ENCODE results near the gene PLEKHG3. TPM values are rescaled to one million over a fixed set of nuclear protein-coding genes. Genes with fewer than 3 reads are reported as not detected.
A peak's percentile ranks its signal among the peaks of the same experiment; 100 is the strongest.

Gene PLEKHG3
- total RNA-seq, 4 donors from 2014 or later = 33.3 to 73.9 (median 63.1) TPM

DNA sequence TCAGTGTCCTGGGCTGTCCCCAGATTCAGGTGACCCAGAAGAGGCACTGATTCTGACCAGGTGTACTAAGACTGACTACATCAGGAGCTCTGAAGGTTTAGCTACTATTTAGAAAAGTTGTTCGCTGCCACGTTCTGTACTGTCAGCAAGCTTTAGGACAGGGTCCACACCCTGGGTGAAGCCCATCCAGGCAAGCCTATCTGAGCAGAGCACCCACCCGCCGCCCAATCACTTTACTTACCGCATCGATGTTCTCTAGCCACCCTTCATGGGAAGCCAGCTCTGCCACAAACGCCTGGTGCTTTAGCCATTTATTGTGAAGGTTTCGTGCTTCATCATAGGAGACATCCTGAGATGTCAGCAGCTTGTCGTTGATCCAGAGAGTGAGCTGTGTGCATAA lies 79.8 kb downstream of the PLEKHG3 start:
- 97 to 98% methylated on average over 9 of the region's 9 CpGs for WGBS, 2 donors
- Histone ChIP-seq H3K27me3 (no peaks in the 10 kb centered on the region), H3K4me1 (no peaks in the 10 kb centered on the region), H3K4me3 (no peak overlapping the region), H3K36me3 (no peaks in the 10 kb centered on the region), H3K27ac (no peak overlapping the region), H3K9me3 (no peaks in the 10 kb centered on the region)
- no peak for DNase-seq (ENCODE audit: low spot score in 2 of 2)
- TF ChIP-seq, protein P1, sequence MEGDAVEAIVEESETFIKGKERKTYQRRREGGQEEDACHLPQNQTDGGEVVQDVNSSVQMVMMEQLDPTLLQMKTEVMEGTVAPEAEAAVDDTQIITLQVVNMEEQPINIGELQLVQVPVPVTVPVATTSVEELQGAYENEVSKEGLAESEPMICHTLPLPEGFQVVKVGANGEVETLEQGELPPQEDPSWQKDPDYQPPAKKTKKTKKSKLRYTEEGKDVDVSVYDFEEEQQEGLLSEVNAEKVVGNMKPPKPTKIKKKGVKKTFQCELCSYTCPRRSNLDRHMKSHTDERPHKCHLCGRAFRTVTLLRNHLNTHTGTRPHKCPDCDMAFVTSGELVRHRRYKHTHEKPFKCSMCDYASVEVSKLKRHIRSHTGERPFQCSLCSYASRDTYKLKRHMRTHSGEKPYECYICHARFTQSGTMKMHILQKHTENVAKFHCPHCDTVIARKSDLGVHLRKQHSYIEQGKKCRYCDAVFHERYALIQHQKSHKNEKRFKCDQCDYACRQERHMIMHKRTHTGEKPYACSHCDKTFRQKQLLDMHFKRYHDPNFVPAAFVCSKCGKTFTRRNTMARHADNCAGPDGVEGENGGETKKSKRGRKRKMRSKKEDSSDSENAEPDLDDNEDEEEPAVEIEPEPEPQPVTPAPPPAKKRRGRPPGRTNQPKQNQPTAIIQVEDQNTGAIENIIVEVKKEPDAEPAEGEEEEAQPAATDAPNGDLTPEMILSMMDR (IDR thresholded peaks at IDR 0.05) = no peak
- TF ChIP-seq EP300 (IDR thresholded peaks at IDR 0.05) (no peak), POLR2A (IDR thresholded peaks at IDR 0.05) (no peak)

DNA sequence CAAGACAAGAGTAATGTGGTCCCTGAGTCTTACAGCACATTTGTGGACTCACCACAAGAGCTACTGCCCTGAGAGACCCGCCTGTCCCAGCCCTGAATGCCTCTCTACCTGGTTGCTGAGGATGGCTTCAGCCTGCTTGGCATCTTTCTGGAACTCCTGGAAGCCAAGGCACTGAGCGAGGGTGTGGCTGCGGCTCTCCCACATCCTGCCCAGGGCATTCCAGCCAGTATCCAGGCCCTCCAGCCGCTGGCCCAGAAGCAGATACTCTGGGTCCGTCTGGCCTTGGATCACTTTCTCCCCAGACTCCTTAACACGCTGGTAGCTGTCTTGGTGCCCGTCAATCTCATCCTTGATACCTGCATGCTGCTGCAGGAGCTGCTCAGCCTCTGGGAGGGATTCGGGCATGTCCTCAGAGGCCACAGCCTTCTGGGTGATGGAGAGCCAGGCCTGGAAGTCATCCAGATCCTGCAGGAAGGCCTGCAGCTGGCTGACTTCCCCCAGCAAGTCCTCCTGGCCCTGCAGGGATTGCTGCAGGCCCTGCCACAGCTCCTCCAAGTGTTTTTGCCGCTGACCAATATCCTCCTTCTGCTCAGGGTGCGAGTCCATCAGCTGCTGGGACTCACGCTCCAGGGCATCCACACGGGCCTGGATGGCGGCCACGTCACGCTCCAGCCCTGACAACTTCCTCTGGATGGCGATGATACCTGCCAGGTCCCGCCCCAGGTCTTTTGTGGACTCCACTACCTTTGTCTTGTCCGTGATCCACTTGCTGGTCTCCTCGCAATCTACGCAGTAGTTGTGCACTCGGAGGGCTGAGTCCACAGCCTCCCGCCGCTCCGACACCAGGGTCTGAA lies 82.3 kb downstream of the PLEKHG3 start:
- no peak for TF ChIP-seq EP300 (IDR thresholded peaks at IDR 0.05)
- Histone ChIP-seq H3K9me3 (no peaks in the 10 kb centered on the region), H3K27ac (no peak overlapping the region)

DNA sequence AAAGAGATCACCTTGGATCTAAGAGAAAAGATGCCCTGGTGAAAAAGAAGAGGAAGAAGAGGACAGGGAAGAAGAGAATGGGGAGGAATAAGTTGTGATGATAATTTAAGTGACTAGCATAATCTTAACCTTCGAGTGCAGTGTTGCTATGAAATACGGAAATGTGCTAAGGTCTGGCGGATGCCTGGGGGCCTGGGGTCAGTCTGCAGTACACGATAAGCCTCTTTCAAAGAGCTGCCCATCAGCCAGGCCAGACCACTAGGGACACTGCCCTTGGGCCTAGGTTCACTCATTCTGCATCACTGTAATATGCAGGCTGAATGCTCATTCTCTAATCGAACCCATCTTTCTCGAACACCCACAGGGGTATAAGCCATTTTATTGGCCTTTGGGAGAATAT lies 83.4 kb downstream of the PLEKHG3 start:
- H3K27ac ChIP-seq = no peak overlapping the region
- 82 to 87% methylated on average over 6 of the region's 6 CpGs for WGBS, 2 donors

More for the DNA sequence above, 82.3 kb downstream of the PLEKHG3 start:
- DNase-seq (ENCODE audit: low spot score in 2 of 2) = no peak
- no peaks in the 10 kb centered on the region for H3K27me3 ChIP-seq
- H3K4me3 ChIP-seq = no peak overlapping the region
- no peaks in the 10 kb centered on the region for H3K36me3 ChIP-seq
- 91 to 95% methylated on average over 19 to 24 of the region's 24 CpGs for WGBS, 2 donors
- H3K4me1 ChIP-seq = no peaks in the 10 kb centered on the region

DNA sequence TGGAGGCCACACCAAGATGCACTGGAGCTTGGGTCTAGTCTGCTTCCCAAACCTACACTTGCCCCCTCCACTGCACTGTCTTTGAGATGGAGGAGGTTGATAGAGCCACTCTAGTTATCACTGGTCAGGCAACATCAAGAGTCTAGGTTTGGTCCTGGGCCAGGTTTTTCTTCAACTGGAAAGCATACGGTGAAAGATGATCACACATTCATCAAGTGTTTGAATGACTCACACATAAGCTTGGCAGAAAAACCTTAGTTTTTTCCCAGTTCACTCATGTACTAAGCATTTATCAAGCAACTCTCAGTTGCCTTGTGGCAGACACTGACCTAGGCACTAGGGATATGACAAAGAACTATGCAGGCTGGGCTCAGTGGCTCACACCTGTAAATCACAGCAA lies 84.5 kb downstream of the PLEKHG3 start:
- Histone ChIP-seq H3K27ac (no peak overlapping the region), H3K36me3 (no peaks in the 10 kb centered on the region), H3K27me3 (no peaks in the 10 kb centered on the region), H3K9me3 (no peaks in the 10 kb centered on the region), H3K4me3 (no peak overlapping the region), H3K4me1 (no peaks in the 10 kb centered on the region)
- 22 to 31% methylated on average over 1 of the region's 1 CpG for WGBS, 2 donors
- DNase-seq (ENCODE audit: low spot score in 2 of 2) = peak in 1 of 2 donors; percentile 15
- TF ChIP-seq POLR2A (IDR thresholded peaks at IDR 0.05) = no peak
- TF ChIP-seq EP300 (IDR thresholded peaks at IDR 0.05) = no peak
- TF ChIP-seq, protein P1 (IDR thresholded peaks at IDR 0.05) = no peak

More for the DNA sequence above, 83.4 kb downstream of the PLEKHG3 start:
- no peaks in the 10 kb centered on the region for H3K27me3 ChIP-seq
- TF ChIP-seq EP300 (IDR thresholded peaks at IDR 0.05) (no peak), POLR2A (IDR thresholded peaks at IDR 0.05) (no peak)
- TF ChIP-seq, protein P1 (IDR thresholded peaks at IDR 0.05) = no peak
- H3K9me3 ChIP-seq = no peaks in the 10 kb centered on the region
- H3K36me3 ChIP-seq = no peaks in the 10 kb centered on the region
- DNase-seq (ENCODE audit: low spot score in 2 of 2) = no peak
- H3K4me1 ChIP-seq = no peaks in the 10 kb centered on the region
- no peak overlapping the region for H3K4me3 ChIP-seq

DNA sequence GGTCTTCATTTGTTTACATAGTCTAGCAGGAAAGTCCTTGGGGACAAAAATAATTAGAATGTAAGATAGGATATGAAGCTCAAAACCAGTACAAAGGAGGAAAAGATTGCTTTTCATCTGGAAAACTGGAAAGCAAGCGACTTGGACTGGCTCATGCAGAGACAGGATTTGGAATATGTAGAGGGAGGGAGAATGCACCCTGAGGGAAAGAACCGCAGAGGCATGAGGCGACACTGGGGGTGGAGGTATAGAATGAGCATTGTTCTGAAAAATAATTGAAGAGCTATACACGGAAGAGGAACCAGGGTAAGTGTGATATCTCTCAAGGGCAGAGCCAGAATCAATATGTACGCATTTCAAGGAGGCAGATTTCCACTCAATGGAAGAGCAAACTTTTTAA lies 85.5 kb downstream of the PLEKHG3 start:
- TF ChIP-seq EP300 (IDR thresholded peaks at IDR 0.05) = no peak
- TF ChIP-seq, protein P1 (IDR thresholded peaks at IDR 0.05) = no peak
- TF ChIP-seq POLR2A (IDR thresholded peaks at IDR 0.05) = no peak
- Histone ChIP-seq H3K9me3 (no peaks in the 10 kb centered on the region), H3K36me3 (no peaks in the 10 kb centered on the region), H3K27me3 (no peaks in the 10 kb centered on the region), H3K4me1 (no peaks in the 10 kb centered on the region), H3K4me3 (no peak overlapping the region), H3K27ac (no peak overlapping the region)
- no peak for DNase-seq (ENCODE audit: low spot score in 2 of 2)
- WGBS, 2 donors = 58 to 69% methylated on average over 5 of the region's 5 CpGs
